COR-L47 (cell line): ENCODE data around the gene NPHP1.
"Not testable (repeated sequence)": the region's sequence is repeated elsewhere in the genome, so short reads cannot be mapped to it uniquely, and the experiment has no call there.

Source experiments
- DNase-seq: peaks from one replicate; lab custom pipeline; 2025; lab: John Stamatoyannopoulos, UW

Gene NPHP1

GRCh38 chr2:110103061-110103961 is 101.5 kb downstream of the NPHP1 start:
- DNase-seq = no peak

GRCh38 chr2:110101901-110102803 is 102.7 kb downstream of the NPHP1 start:
- no peak for DNase-seq

- DNase-seq = peak; percentile 97
Observed at GRCh38 chr2:110101280-110101844, 103.5 kb downstream of the NPHP1 start.

GRCh38 chr2:110100880-110101279 is 103.9 kb downstream of the NPHP1 start:
- DNase-seq = not testable (repeated sequence)

- DNase-seq = no peak
Observed at GRCh38 chr2:110100480-110100879, 104.3 kb downstream of the NPHP1 start.

GRCh38 chr2:110099471-110100225 is 105.2 kb downstream of the NPHP1 start:
- DNase-seq = no peak

- DNase-seq = no peak
Observed at GRCh38 chr2:110099038-110099425, 105.8 kb downstream of the NPHP1 start.

GRCh38 chr2:110097506-110098220 is 107.2 kb downstream of the NPHP1 start:
- DNase-seq = no peak

GRCh38 chr2:110095994-110096633 is 108.7 kb downstream of the NPHP1 start:
- DNase-seq = no peak

GRCh38 chr2:110094884-110095534 is 109.8 kb downstream of the NPHP1 start:
- not testable (repeated sequence) for DNase-seq

GRCh38 chr2:110093924-110094323 is 110.9 kb downstream of the NPHP1 start:
- DNase-seq = not testable (repeated sequence)

- DNase-seq = not testable (repeated sequence)
Observed at GRCh38 chr2:110090164-110090563, 114.6 kb downstream of the NPHP1 start.

GRCh38 chr2:110083757-110084156 is 121.1 kb downstream of the NPHP1 start:
- not testable (repeated sequence) for DNase-seq

- not testable (repeated sequence) for DNase-seq
Observed at GRCh38 chr2:110083162-110083561, 121.7 kb downstream of the NPHP1 start.

- not testable (repeated sequence) for DNase-seq
Observed at GRCh38 chr2:110078104-110078503, 126.7 kb downstream of the NPHP1 start.

- not testable (repeated sequence) for DNase-seq
Observed at GRCh38 chr2:110075896-110076295, 128.9 kb downstream of the NPHP1 start.
